ENCODE data around the gene KBTBD4.

DNA sequence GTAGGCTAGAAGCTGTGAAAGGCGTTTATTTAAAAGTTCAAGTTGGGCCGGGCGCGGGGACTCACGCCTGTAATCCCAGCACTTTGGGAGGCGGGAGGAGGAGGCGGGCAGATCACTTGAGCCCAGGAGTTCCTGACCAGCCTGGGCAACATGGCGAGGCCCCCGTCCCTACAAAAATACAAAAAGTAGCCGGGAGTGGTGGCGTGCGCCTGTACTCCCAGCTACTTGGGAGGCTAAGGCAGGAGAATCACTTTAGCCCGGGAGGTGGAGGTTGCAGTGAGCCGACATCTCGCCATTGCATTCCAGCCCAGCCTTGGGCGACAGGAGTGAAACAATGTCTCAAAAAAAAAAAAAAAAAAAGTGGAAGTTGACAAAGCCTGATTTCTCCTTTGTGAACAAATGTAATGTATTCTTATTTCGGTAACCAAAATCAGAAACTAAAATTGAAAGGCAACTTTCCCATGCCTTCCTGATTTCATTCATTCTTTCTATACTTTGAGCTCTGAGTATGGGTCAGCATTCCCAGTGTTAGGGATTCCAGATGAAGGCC, 12.5 kb downstream of the KBTBD4 start:
- TF ChIP-seq CTCF (IDR thresholded peaks at IDR 0.05 in 2 of 3, conservative IDR thresholded peaks at IDR 0.05 in 1 of 3; ENCODE audit: borderline replicate concordance in 1 of 3, insufficient read depth in 1 of 3, low read depth in 2 of 3, low read length in 2 of 3): no peak
- TF ChIP-seq ATF3 (IDR thresholded peaks at IDR 0.05): no peak

Data from HCT116 (cell line).